HG03460 (cell line): ENCODE measurements around the gene AHCYL2.
A peak's percentile ranks its signal among the peaks of the same experiment; 100 is the strongest.
"Not testable (repeated sequence)": the region's sequence is repeated elsewhere in the genome, so short reads cannot be mapped to it uniquely, and the experiment has no call there.

Experiments used
- ATAC-seq: cut with Tn5 transposase; IDR thresholded peaks from one replicate; pipeline ENCODE4 v1.9.1; 2021; ENCODE audit not compliant: unreplicated experiment

The AHCYL2 gene

GRCh38 chr7:129208667-129209066, 16.2 kb upstream of the AHCYL2 start:
- no peak for ATAC-seq

GRCh38 chr7:129209067-129209926, 15.5 kb upstream of the AHCYL2 start:
- no peak for ATAC-seq

DNA sequence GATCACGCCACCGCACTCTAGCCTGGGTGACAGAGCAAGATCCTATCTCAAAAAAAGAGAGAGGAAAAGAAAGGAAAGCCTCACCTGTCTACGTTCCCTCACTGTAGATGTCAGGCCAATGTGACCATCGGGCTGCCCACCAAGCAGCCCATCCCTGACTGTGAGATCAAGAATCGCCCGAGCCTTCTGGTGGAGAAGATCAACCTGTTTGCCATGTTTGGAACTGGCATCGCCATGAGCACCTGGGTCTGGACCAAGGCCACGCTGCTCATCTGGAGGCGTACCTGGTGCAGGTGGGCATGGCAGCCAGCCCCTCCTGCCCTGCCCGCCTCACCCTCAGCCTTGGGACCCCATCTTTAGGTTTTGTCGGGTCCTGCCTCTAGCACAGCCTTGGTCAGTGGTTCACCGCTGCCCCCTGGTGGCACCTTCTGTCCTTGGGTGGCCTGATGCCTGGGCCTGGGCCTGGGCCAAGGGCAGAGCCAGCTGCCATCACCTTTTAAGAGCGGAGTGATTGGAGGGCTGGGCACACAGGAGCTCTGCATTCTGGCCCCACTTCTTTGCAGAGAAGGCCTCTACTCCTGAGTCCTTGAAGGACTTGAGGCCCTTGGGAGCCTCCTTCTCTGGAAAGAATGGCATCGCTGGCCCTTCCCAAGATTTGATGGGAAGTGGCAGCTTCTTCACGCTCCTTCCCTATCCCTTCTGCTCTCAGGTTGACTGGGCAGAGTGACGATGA, 14.4 kb upstream of the AHCYL2 start:
- peak; percentile 65 for ATAC-seq

- no peak for ATAC-seq
Measured at GRCh38 chr7:129210989-129211312, 13.9 kb upstream of the AHCYL2 start.

DNA sequence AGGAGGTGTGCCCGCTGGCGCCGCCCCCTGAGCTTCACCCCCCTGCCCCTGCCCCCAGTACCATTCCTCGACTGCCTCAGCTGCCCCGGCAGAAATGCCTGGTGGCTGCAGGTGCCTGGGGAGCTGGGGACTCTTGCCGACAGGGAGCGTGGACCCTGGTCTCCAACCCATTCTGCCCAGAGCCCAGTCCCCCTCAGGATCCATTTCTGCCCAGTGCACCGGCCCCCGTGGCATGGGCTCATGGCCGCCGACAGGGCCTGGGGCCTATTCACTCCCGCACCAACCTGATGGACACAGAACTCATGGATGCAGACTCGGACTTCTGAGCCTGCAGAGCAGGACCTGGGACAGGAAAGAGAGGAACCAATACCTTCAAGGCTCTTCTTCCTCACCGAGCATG, 12.7 kb upstream of the AHCYL2 start:
- no peak for ATAC-seq

GRCh38 chr7:129212596-129212995, 12.2 kb upstream of the AHCYL2 start:
- no peak for ATAC-seq

- ATAC-seq, result no peak
Measured at GRCh38 chr7:129213828-129214227, 11.0 kb upstream of the AHCYL2 start.

DNA sequence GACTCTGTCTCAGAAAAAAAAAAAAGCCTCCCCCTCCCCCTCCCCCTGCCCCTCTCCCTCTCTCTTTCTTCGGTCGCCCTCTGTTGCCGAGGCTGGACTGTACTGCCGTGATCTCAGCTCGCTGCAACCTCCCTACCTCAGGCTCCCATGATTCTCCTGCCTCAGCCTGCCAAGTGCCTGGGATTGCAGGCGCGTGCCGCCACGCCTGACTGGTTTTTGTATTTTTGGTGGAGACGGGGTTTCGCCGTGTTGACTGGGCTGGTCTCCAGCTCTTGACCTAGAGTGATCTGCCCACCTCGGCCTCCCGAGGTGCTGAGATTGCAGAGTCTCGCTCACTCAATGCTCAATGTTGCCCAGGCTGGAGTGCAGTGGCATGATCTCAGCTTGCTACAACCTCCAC, 9.1 kb upstream of the AHCYL2 start:
- ATAC-seq, result not testable (repeated sequence)

DNA sequence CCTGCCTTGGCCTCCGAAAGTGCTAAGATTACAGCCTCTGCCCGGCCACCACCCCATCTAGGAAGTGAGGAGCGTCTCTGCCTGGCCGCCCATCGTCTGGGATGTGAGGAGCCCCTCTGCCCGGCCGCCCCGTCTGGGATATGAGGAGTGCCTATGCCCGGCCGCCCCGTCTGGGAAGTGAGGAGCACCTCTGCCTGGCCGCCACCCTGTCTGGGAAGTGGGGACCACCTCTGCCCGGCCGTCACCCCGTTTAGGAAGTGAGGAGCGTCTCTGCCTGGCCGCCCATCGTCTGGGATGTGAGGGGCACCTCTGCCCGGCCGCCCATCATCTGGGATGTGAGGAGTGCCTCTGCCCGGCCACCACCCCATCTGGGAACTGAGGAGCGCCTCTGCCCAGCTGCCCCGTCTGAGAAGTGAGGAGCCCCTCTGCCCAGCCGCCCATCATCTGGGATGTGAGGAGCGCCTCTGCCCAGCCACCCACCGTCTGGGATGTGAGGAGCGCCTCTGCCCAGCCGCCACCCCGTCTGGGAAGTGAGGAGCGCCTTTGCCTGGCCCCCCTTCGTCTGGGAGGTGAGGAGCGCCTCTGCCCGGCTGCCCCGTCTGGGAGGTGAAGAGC, 8.6 kb upstream of the AHCYL2 start:
- ATAC-seq, result not testable (repeated sequence)

DNA sequence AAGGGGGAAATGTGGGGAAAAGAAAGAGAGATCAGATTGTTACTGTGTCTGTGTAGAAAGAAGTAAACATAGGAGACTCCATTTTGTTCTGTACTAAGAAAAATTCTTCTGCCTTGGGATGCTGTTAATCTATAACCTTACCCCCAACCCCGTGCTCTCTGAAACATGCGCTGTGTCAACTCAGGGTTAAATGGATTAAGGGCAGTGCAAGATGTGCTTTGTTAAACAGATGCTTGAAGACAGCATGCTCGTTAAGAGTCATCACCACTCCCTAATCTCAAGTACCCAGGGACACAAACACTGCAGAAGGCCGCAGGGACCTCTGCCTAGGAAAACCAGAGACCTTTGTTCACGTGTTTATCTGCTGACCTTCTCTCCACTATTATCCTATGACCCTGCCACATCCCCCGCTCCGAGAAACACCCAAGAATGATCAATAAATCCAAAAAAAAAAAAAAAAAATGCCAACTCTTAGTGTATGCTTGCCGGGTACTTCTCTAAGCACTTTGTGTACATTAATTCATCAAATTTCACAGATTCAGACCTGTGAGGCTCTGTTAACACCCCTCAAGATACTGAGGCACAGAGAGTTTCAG, 7.9 kb upstream of the AHCYL2 start:
- not testable (repeated sequence) for ATAC-seq

GRCh38 chr7:129218514-129219062, 6.2 kb upstream of the AHCYL2 start:
- ATAC-seq, result no peak

GRCh38 chr7:129219166-129219565, 5.7 kb upstream of the AHCYL2 start:
- ATAC-seq, result not testable (repeated sequence)

DNA sequence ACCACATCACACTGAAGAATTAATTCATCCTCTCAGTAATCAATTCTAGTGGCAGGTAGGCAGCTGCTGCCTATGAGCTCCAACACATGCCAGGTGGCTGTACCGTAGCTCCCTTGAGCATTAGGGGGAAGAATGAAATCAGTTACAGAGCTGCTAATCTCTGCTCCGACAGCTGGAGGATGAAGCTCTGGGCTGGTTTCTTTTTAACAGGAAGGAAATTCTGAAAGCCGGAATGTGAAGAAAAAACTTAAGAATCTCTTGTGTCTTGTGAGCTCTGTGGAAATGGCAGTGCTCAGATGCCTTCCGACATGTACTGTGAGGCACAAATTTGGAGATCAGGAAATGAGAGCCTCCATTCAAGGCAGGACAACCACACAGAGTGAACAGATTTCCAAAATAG, 2.8 kb upstream of the AHCYL2 start:
- no peak for ATAC-seq

GRCh38 chr7:129225206-129225930, 538 bp downstream of the AHCYL2 start:
- peak; percentile 41 for ATAC-seq

GRCh38 chr7:129225931-129226572, 1.2 kb downstream of the AHCYL2 start:
- no peak for ATAC-seq

GRCh38 chr7:129227646-129228578, 3.1 kb downstream of the AHCYL2 start:
- ATAC-seq, result no peak

DNA sequence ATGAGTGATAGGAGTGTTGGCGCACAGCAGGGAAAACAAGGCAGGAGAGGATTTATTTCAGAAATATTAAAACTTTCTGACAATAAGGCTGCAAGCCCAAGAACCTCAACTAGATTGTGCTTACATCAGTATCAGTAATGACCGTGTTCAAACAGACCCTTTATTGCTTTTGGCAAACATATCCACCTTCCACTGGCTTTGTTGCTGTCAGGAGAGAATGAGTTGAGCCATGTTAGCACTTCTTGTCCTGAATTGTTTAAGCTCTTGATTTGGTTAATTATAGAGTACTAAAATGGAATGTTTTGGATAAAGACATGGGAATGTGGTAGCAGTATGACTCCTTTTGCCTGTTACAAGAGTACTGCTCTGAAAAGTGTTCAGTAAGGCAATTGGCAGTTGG, 3.8 kb downstream of the AHCYL2 start:
- no peak for ATAC-seq

DNA sequence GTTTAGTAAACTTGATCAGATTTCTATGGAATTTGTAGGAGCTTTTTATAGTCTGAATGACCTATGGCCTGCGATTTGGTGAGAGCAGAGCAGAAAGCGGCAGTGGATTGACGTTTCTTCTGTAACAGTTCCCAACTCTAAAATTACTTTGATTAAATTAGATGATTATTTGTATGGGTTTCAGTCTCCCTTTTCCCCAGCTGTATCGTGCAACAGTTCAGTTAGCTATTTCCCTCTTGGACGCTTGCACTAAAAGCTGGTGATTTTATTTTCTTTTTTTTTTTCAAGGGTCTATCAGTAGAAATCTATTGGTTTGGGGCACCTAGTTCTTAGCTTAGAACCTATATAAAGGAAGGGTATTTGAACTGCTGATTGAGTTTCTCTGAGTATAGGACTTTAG, 6.8 kb downstream of the AHCYL2 start:
- ATAC-seq, result no peak

GRCh38 chr7:129238546-129238945, 13.7 kb downstream of the AHCYL2 start:
- no peak for ATAC-seq
